Activated CD8-positive, alpha-beta memory T cell treated with anti-CD3 and anti-CD28 coated beads for 48 hours (primary cell): ENCODE results near the gene RGPD6.
"Not testable (repeated sequence)": the region's sequence is repeated elsewhere in the genome, so short reads cannot be mapped to it uniquely, and the experiment has no call there.

Experiments
- DNase-seq, 3 experiments: peaks; one replicate each; pipeline ENCODE4 v3.0.0-alpha.2; 2020; ENCODE audit warnings: low read depth in 2 of 3, low spot score in 2 of 3

Gene RGPD6

DNA sequence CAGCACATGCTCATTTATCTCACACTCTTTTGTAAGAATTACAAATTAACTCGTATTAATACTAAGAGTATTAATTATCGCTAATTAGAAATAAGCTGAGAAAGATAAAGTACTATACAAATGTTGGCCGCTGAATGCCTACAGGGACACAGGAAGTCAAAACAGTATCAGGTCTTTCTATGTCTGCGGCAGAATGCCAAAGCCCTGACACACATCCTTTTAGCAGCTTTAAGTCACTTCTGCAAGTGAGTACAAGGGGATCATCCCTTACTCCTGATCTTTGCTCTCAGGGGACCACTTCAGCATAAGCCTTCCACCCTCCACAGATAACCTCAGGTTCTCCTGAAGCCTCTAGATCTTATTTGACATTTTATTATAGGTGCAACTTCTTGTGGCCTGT, 94.3 kb downstream of the RGPD6 start:
- not testable (repeated sequence) for DNase-seq

DNA sequence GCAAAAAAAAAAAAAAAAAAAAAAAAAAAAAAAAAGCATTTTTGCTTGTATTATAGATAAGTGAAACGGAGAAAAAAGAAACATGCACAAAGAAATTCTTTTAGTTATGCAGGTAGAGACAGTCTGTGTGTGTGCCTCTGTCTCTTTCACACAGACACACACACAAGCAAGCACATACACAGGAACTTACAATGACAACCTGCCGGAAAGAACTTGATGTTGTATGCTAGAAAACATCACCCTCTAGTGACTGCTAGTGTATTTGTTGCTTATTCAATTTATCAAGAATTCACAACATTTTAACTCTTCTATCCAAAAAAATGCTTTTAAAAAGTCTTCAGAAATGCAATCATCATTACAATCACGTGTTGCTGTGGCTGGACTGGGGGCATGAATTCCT, 95.8 kb downstream of the RGPD6 start:
- not testable (repeated sequence) for DNase-seq

DNA sequence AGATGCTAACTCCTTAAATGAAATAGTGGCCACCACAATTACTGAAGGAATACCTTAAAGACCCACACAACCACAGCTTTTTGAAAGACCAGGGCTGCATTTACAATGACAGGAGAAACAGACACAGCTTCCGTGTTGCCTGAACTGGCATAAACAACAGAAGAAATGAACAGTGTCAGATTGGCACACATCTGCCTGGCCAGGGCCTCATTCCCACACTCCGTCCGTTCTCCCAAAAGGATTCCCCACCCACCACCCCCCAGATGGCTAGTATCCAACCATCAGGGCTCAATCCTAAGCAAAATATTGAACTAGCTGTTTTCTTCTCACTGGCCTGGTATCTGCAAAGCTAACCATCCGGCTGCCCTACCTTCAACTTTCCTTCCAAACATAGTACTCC, 96.9 kb downstream of the RGPD6 start:
- DNase-seq = not testable (repeated sequence)

DNA sequence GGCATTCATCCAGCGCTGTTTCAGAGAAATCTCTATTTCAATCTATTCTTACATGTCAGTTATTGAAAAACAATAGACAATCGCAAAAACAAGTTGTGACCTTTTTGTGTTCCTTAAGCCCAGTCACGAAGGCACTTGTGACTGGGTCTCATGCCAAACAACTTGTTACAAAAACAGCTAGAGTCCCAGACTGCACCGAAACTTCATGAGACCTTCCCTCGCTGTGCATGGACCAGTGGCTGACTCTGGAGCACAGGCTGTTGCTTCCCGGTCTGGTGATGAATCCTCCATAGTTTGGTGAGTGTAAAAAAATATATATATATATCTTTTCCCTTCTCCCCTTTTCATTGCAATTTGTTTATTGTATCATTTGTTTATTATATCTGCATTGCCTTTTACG, 99.7 kb downstream of the RGPD6 start:
- DNase-seq = not testable (repeated sequence)

DNA sequence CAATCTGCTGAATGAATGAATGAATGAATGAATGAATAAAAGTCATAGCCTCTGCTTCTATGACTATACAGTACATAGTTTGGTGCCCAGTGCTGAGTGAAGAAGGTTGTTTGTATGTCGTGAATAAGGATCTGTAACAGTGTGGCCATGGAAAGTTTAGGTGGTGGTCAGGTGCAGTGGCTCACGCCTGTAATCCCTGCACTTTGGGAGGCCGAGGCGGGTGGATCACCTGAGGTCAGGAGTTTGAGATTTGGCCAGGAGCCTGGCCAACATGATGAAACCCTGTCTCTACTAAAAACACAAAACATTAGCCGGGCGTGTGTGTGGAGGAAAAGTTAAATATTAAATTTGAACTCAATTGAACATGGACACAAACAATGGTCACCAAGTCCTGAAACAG, 100.1 kb downstream of the RGPD6 start:
- not testable (repeated sequence) for DNase-seq

DNA sequence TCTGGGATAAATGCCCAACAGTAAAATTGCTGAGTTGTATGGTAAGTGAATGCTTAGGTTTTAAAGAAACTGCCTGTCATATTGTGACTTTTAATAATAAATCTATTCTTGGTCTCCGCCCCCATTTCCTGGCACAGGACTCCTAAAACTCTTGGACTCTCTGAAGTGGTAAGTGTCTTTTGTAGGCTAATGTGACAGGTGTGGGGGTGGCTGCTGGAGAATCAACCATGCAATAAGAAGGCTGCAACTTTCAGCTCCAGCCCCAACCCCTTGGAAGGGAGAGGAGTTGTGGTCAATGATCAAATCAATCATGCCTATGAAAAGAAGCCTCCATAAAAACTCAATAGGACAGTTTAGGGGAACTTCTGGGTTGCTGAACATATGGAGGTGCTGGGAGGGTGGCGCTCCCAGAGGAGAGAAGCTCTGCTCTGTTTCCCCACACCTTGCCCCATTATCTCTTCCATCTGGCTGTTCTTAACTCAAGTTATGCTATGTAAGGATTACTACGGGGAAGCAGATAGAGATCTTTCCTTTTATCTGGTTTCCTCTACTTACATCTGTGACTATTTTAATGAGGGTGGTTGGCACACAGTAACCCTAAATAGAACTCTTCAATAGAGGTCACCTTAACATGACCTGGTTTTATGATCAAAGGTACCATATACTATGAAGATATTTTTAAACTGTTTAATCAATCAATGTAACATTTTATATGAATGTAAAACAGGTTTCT, 101.2 kb downstream of the RGPD6 start:
- DNase-seq = not testable (repeated sequence)

DNA sequence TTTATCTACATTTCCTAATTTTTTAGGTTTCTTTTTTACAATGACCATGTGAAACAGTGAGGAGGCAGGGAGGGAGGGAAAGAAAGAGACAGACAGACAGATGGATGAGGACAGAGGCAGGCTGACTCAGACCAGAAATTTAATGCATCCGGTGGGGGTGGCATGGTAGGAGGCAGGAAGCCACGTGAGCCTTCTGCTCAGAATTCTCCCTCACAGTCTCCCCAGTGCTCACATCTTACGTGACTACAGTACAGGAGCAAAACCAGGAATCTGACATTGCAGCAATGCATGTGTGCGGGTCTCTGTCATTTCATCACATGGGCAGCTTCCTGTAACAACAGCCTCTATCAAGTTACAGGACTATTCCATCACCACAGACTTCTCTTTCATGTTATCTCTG, 102.1 kb downstream of the RGPD6 start:
- not testable (repeated sequence) for DNase-seq

DNA sequence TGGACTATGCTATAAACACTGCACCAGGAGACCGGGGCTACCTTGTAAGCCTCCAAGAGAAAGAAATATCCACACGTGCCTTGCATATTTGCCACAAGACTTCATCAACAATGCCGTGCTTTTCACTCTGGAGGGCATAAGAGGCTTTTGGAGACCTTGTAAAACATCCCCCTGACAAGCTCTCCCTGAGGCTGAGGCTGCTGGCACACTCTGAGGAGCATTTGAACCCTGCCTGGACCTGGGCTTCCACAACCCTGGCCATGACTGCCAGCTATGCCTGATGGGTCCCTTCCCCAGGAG, 104.0 kb downstream of the RGPD6 start:
- not testable (repeated sequence) for DNase-seq

DNA sequence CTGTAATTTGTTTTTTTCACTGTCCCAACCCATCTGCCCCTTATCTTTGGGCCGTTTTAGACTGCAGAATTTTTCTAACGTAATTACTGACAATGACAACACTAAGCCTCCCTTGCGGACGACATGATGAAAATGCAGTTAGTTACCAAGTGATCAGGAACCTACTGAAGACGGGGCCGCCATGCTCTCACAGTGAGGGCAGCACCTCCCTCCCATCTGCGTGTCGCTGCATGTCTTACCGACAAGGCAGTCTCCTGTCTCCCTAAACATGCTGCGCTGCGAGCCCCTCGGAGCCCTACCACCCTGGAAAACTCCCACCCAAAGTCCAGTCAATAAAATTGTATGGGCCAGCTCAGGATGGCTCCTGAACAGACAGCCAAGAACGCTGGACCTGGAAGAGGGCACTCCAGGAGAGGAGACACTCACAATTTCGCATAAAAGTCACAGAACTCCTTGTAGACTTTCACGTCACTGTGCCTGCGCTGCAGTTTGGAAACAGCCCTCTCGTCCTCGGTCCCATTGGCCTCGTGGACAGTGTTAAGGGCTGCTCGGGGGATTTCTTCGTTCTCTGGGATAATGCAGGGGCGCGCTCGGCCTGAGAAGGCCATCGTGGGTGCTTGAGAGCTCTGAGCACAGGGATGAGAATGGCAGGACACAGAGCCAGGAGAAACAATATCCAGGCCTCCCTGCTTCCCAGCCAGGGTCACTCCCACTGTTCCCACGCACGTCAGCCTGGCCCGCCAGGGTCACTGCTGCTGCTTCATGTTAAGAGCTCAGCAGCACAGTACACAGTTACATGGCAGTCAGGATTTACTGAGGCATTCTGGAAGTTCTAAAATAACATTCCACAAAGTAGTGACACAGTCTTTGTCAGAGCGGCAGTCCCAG, 104.6 kb downstream of the RGPD6 start, which contains the start of gene LIMS4:
Gene LIMS4, minus strand, starts transcription at position 646 of the 888 bp plus-strand sequence. Its CDS starts 38 bp downstream, at position 608.
- DNase-seq = not testable (repeated sequence)

DNA sequence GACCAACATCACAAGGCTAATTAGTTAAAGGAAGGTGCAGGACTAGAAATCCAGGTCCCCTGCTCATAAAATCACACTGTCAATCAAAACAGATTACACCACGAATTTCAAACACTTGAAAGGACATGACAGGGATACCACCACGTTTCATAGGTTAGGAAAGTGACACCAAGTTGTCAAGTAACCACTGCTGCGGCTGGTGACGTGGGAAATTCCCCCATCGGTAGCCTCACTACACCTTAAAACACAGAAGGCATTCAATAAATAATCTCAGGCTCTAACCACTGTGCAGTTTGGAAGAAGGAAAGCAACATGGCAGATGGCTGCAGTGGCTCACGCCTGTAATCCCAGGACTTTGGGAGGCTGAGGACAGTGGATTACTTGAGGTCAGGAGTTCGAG, 108.1 kb downstream of the RGPD6 start:
- not testable (repeated sequence) for DNase-seq

DNA sequence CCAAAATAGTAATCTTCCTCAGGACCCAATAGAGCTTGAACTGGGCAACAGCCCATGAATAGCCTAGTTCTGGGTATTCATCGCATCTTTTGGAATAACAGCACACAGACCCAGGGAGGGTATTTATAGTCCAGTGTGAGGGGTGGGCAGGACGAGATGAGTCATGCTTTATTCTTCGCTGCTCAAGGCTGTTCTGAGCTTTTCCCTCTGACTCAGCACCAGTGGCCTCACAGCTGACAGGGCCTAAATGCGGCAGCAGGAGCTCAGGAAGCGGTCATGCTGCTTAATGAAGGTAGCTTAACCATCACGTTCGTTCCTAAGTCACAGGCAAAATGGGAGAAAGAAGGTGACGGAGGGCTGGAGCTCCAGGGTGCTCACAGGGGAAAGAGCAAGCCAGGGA, 111.7 kb downstream of the RGPD6 start:
- not testable (repeated sequence) for DNase-seq
